GM18498 (cell line): ENCODE data around the gene KAZN.

Experiments
- ATAC-seq: cut with Tn5 transposase; IDR thresholded peaks from one replicate; pipeline ENCODE4 v1.9.1; 2021; ENCODE audit warnings: mild to moderate bottlenecking, moderate library complexity; ENCODE audit not compliant: unreplicated experiment

Gene KAZN

DNA sequence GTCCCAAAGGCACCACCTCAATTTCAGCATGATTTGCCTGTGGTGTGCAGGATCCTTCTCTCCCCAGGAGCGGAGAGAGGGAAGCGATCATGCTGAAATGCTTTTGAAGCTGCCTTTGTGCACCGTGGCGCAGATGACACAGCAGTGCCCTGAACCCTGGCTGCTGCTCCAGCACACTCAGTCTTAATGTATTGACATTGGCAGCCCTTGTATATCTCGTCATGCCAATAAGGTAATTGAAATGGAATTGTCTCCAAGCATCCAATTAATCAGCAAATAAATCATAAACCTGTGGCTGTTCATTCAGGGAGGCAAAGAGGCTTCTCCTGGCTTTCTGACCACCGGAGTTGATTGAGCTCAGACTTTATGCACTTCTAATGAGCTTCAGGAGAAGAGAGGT, 139.8 kb downstream of the KAZN start:
- ATAC-seq, result no peak

GRCh38 chr1:14738647-14739046, 140.2 kb downstream of the KAZN start:
- no peak for ATAC-seq

DNA sequence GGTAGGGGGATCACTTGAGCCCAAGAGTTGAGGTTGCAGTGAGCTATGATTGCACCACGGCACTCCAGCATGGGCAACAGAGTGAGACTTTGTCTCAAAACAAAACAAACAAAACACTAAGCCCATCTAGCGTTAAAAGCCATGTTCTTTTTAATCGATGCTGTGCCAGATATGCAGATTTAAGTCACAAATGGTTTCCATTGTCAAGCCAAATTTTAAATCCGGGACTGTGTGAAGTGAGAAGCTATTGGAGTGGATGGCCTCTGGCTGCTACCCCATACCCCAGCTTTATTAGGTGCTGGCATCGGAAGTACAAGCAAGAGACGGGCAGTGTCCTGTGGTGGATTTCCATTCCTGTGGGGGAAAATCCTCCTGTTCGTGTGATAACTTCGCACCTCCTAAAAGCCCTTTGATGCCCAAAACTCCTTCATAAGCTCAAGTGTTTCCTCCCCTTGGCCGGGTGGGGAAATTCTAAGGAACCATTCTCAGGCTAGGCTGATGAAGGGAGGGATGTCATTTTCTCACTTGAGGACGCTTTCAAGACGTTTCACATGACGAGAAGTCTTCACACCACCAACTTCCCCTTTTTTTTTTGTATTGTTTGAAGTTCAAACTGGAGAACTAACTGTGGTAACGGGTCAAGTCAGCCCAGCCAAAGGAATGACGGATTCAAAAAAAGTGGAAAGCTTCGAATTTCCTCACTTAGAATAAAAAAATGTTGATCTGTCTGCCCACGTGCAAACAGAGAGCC, 140.8 kb downstream of the KAZN start:
- no peak for ATAC-seq

GRCh38 chr1:14740016-14740415, 141.5 kb downstream of the KAZN start:
- ATAC-seq, result no peak

GRCh38 chr1:14741082-14741481, 142.6 kb downstream of the KAZN start:
- no peak for ATAC-seq

- no peak for ATAC-seq
These were observed 143.0 kb downstream of the KAZN start for GRCh38 chr1:14741532-14741931.

DNA sequence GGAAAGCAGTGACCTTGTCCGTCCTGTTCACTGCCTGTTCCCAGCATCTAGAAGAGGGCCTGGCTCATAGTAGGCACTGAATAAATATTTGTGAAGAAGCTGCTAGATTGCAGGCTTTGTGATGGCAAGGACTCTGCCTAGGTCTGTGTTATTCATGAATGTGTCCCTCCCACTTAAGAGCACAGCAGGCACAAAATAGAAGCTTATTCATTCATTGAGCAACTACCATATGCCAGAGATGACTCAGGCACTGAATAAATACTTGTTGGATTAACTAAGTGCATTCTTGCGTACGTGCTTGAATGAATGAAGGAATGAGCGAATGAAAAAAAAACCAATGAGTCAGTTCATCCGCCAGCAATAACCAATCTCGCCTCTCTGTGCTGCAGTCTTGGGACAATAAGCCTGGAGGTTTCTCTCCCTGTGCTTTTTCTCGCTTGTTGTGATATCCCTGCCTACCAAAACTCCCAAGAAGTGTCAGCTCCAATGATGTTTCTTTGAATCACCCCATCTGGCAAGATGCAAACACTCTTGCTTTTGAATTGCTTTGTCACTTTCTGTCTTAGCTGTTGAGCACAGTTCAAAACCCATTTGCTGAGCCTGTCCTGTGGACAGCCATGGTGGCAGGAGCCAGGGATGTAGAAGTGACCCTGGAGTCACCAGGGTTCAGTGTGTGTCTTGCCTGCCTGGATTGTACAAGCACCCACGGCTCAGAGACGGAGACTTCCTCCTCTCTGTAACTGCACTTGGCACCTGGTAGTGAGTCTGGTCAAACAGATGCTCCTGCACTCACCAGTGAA, 143.9 kb downstream of the KAZN start:
- ATAC-seq, result no peak

DNA sequence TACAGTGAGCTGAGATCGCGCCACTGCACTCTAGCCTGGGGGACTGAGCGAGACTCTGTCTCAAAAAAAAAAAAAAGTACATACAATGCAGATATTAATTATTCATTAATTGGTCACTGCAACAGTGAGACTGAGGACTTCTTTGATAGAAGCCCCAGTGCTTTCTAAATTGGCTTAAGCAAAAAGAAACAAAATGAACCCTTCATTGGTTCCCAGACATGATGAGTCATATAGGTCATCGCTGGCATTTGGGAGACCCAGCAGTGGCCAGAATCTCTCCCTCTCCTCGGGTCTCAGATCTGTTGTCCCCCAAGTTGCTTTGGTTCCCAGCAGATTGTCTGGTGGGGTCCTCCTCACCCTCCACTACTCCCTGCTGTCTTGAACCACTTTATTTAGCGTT, 144.9 kb downstream of the KAZN start:
- no peak for ATAC-seq

- no peak for ATAC-seq
These were observed 146.7 kb downstream of the KAZN start for GRCh38 chr1:14745001-14745720.

GRCh38 chr1:14745789-14746188, 147.3 kb downstream of the KAZN start:
- ATAC-seq, result no peak

DNA sequence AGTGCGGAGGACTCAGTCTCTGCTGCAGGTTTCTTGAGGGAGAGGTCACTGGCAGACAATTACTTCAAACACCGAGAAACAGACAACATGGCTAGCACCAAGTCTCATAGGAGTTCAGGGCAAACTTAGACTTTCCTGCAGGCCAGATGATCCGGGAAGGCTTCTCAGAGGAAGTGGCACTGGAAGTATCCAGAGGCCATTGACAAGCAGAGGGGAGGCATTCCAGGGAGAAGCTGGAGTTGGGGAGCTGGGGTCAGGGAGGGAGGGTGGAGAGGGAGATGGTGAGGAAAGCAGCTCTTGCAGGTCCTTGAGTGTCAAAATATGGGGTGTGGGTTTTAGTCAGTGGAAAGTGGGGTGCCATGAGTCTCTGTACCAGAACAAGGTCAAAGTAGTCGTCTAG, 147.9 kb downstream of the KAZN start:
- no peak for ATAC-seq

- no peak for ATAC-seq
These were observed 149.7 kb downstream of the KAZN start for GRCh38 chr1:14748151-14748550.

DNA sequence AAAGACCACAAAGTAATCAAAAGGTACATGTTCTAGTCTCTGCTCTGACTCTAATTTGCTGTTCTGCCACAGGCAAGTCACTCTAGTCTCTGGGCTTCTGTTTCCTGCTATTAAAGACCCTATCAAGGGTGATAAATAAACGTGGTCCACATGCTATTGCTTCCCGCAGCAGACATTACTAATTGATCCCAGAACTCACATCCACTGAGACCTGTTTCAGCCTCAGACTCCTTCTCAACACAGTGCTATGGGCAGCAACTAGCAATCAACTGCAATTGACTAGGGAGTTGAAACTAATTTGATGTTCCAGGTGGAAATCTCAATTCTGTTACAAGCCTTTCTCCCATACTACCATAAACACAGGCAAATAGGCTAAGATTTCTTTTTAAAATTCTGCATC, 150.5 kb downstream of the KAZN start:
- ATAC-seq, result no peak

DNA sequence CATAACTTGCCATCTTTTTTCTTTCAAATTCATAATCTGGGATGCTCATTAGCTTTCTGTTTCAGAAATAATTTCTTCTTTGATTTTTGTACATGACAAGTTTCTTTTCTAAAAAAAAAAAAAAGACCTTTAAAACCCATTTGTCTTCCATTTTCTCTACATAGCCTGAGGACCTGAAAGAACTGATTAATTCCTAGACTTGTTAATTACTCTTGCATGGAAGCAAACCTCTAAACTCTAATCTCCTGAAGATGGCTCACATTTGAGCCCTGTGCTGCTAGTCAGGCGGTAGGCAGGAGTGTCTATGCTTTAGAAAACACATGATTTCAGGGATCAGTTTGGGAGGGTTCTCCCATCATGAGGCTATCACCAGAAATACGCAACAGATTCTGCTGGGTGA, 152.0 kb downstream of the KAZN start:
- no peak for ATAC-seq

- ATAC-seq, result no peak
These were observed 157.2 kb downstream of the KAZN start for GRCh38 chr1:14755518-14756252.

DNA sequence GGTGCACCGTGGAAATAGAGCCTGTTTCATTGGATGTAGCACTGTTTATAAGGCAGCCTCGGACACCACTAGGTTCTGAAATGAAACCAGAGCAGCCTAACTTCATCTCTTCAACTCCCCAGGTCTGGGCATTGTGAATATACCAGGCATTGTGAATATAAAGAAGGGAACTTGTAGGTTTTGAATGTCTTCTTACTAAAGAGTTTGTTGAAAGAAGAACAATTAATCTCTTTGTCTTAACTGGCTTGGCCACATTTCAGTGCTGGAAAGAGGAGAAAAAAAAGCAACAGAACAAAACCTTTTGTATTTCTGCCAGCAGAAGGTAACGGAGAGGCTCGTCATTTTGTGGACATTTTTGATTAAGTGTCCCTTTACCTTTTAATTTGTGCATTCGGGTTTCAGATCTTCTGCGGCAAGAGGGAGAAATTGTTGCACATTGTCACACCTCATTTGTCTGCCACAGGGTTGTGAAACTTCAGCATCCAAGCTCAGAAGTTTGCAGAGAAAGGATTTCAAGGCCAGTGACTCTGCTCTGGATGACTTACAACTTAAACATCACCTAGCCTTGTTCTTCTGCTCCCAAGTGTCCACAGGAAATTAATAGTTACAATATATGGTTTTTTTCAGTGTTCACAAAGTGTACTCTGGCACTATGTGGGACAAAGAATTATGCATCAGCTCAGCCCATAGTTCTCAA, 158.3 kb downstream of the KAZN start:
- no peak for ATAC-seq

DNA sequence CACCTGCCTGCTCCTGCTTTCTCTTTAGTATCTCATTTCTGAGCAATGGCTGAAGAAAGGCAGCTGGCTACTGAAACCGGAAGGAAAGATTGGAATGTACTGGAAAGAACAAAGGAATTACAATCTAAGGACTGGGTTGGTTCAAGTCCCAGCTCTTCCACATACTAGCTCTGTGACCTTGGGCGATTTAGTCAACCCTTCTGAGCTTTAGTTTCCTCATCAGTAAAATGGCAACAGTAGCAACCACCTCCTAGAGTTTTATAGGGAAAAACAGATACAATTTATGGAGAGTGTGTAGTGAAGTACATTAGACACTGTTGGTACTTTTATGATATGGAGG, 158.8 kb downstream of the KAZN start:
- ATAC-seq, result no peak

DNA sequence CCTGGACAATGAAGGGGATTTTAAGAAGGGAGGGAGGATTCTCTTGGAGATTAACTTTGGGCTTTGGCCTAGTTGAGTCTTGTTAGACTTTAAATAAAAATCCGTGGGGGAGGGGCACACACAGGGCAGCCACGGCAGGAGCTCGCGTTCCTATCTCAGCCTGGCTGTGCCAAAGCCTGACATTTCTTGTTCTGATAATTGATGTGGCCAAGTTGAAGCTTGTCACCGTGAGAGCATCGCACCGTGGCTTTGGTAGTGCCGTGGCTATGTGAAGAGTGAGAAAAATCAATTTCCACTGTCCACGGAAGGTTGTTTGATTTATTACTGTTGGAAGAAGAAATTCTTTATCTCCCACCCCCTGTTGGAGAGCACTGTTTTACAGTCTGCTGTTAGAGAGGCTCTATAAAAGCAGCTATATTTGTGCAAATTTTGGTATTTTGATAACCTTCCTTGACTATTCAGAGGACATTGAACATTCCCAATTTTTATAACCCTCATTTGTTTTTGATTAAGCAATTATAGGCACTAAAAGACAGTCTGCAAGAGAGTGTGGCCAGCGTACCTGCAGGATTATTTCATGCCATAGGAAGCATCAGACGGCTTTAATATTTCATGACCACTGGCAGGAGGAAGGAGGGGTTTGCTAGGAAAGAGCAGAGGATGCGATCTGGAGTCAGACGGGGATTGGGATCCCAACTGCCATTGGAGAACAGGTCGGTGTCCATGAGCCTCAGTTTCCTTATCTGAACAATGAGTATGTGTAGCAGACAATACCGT, 160.7 kb downstream of the KAZN start:
- no peak for ATAC-seq

- no peak for ATAC-seq
These were observed 161.4 kb downstream of the KAZN start for GRCh38 chr1:14759843-14760242.

GRCh38 chr1:14760780-14761179, 162.3 kb downstream of the KAZN start:
- ATAC-seq, result no peak
